Measurements from ENCODE around the gene RPL35A. TPM values are rescaled to one million over a fixed set of nuclear protein-coding genes. Genes with fewer than 3 reads are reported as not detected.
A peak's percentile ranks its signal among the peaks of the same experiment; 100 is the strongest.
"Not testable (repeated sequence)": the region's sequence is repeated elsewhere in the genome, so short reads cannot be mapped to it uniquely, and the experiment has no call there.

RPL35A gene
- total RNA-seq = 100 to 1,000 TPM; 277 to 520 TPM

GRCh38 chr3:197949778-197950676 lies at the start of gene RPL35A:
Gene RPL35A (plus strand): TSS chr3:197950190. CDS start chr3:197950968, 778 bp downstream.
- DNase-seq (ENCODE audit: low spot score) = peak; percentile 48
- Histone ChIP-seq H3K36me3 (peaks cover 35% of the 10 kb centered on the region), H3K27me3 (replicated peaks; ENCODE audit: insufficient read depth) (no peaks in the 10 kb centered on the region), H3K4me1 (ENCODE audit: control insufficient read depth in 1 of 2, low read depth in 2 of 2) (peaks cover 18 to 45% of the 10 kb centered on the region in 2 donors), H3K27ac (peak within 1 kb of the TSS; percentile 88 to 93), H3K9me3 (no peaks in the 10 kb centered on the region), H3K4me3 (peak within 1 kb of the TSS; percentile 94)
- no peak for TF ChIP-seq CTCF (IDR thresholded peaks at IDR 0.05)
- ATAC-seq (ENCODE audit: insufficient number of reproducible peaks, low FRiP score, low read depth) = peak; percentile 91

GRCh38 chr3:197901626-197902025 lies 48.4 kb upstream of the RPL35A start:
- DNase-seq (ENCODE audit: low spot score) = no peak
- ATAC-seq (ENCODE audit: insufficient number of reproducible peaks, low FRiP score, low read depth) = no peak

GRCh38 chr3:197906023-197906849 lies 43.8 kb upstream of the RPL35A start:
- DNase-seq (ENCODE audit: low spot score) = peak; percentile 85

More at GRCh38 chr3:197901626-197902025, 48.4 kb upstream of the RPL35A start:
- no peaks in the 10 kb centered on the region for H3K36me3 ChIP-seq
- no peak overlapping the region for H3K27ac ChIP-seq
- H3K4me1 ChIP-seq (ENCODE audit: control insufficient read depth in 1 of 2, low read depth in 2 of 2) = peaks cover 0 to 9% of the 10 kb centered on the region in 2 donors
- no peak overlapping the region for H3K4me3 ChIP-seq
- H3K9me3 ChIP-seq = no peaks in the 10 kb centered on the region
- TF ChIP-seq CTCF (IDR thresholded peaks at IDR 0.05) = no peak
- H3K27me3 ChIP-seq (replicated peaks; ENCODE audit: insufficient read depth) = no peaks in the 10 kb centered on the region

GRCh38 chr3:197906850-197907187 lies 43.2 kb upstream of the RPL35A start:
- Histone ChIP-seq H3K4me1 (ENCODE audit: control insufficient read depth in 1 of 2, low read depth in 2 of 2) (peaks cover 0 to 9% of the 10 kb centered on the region in 2 donors), H3K27me3 (replicated peaks; ENCODE audit: insufficient read depth) (no peaks in the 10 kb centered on the region), H3K36me3 (no peaks in the 10 kb centered on the region), H3K9me3 (no peaks in the 10 kb centered on the region), H3K27ac (no peak overlapping the region), H3K4me3 (no peak overlapping the region)
- no peak for TF ChIP-seq CTCF (IDR thresholded peaks at IDR 0.05)
- no peak for ATAC-seq (ENCODE audit: insufficient number of reproducible peaks, low FRiP score, low read depth)
- no peak for DNase-seq (ENCODE audit: low spot score)

More at GRCh38 chr3:197906023-197906849, 43.8 kb upstream of the RPL35A start:
- Histone ChIP-seq H3K36me3 (no peaks in the 10 kb centered on the region), H3K9me3 (no peaks in the 10 kb centered on the region), H3K27ac (no peak overlapping the region), H3K4me1 (ENCODE audit: control insufficient read depth in 1 of 2, low read depth in 2 of 2) (peaks cover 0 to 9% of the 10 kb centered on the region in 2 donors), H3K4me3 (peak overlapping the region; percentile 28), H3K27me3 (replicated peaks; ENCODE audit: insufficient read depth) (no peaks in the 10 kb centered on the region)
- ATAC-seq (ENCODE audit: insufficient number of reproducible peaks, low FRiP score, low read depth) = peak; percentile 88
- TF ChIP-seq CTCF (IDR thresholded peaks at IDR 0.05) = peak; percentile 88

GRCh38 chr3:197907196-197907595 lies 42.8 kb upstream of the RPL35A start:
- DNase-seq (ENCODE audit: low spot score) (no peak), ATAC-seq (ENCODE audit: insufficient number of reproducible peaks, low FRiP score, low read depth) (no peak)
- no peaks in the 10 kb centered on the region for H3K36me3 ChIP-seq
- no peak overlapping the region for H3K27ac ChIP-seq
- peaks cover 0 to 9% of the 10 kb centered on the region in 2 donors for H3K4me1 ChIP-seq (ENCODE audit: control insufficient read depth in 1 of 2, low read depth in 2 of 2)
- H3K27me3 ChIP-seq (replicated peaks; ENCODE audit: insufficient read depth) = no peaks in the 10 kb centered on the region
- no peak overlapping the region for H3K4me3 ChIP-seq
- no peak for TF ChIP-seq CTCF (IDR thresholded peaks at IDR 0.05)
- H3K9me3 ChIP-seq = no peaks in the 10 kb centered on the region

GRCh38 chr3:197908550-197908949 lies 41.4 kb upstream of the RPL35A start:
- H3K4me3 ChIP-seq; H3K36me3 ChIP-seq; H3K4me1 ChIP-seq (ENCODE audit: control insufficient read depth in 1 of 2, low read depth in 2 of 2); DNase-seq (ENCODE audit: low spot score); H3K27ac ChIP-seq; H3K27me3 ChIP-seq (replicated peaks; ENCODE audit: insufficient read depth); H3K9me3 ChIP-seq; ATAC-seq (ENCODE audit: insufficient number of reproducible peaks, low FRiP score, low read depth): not testable (repeated sequence)

Measured in thoracic aorta (tissue), 2 donors.